GM21447 (cell line): ENCODE results near the gene SLC39A13.

Experiments used
- ATAC-seq: cut with Tn5 transposase; IDR thresholded peaks from one replicate; pipeline ENCODE4 v1.9.1; 2021; ENCODE audit not compliant: unreplicated experiment

Gene SLC39A13

DNA sequence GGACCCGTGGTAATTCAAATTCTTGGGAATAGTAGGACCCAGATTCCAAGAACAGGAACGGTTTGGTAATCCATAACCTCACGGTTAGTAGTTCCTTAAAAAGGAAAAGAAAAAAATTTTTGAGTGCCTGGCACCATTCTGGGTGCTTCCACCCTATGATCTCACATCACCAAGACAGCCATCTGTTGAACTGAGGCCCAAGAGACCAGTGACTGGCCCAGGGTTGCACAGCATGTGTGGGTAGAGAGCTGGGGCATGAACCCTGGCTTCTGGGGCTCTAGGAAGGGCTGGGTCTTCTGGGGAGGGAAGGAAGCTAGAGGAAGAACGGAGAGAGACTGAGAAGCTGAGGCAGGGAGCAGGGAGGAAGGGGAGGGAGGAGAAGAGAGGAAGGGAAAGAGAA is 25.3 kb upstream of the SLC39A13 start:
- no peak for ATAC-seq

DNA sequence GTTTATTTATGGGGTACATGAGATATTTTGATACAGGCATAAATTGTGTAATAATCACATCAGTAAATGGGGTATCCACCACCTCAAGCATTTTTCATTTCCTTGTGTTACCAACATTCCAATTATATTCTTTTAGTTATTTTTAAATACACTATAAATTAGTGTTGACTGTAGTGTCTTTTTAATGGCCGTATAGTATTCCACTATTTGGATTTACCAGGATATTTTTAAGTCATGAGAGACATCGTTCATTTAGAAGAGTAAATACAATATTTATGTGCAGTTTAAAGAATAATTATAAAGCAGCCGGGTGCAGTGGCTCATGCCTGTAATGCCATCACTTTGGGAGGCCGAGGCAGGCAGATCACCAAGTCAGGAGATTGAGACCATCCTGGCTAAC is 23.9 kb upstream of the SLC39A13 start:
- ATAC-seq = no peak

DNA sequence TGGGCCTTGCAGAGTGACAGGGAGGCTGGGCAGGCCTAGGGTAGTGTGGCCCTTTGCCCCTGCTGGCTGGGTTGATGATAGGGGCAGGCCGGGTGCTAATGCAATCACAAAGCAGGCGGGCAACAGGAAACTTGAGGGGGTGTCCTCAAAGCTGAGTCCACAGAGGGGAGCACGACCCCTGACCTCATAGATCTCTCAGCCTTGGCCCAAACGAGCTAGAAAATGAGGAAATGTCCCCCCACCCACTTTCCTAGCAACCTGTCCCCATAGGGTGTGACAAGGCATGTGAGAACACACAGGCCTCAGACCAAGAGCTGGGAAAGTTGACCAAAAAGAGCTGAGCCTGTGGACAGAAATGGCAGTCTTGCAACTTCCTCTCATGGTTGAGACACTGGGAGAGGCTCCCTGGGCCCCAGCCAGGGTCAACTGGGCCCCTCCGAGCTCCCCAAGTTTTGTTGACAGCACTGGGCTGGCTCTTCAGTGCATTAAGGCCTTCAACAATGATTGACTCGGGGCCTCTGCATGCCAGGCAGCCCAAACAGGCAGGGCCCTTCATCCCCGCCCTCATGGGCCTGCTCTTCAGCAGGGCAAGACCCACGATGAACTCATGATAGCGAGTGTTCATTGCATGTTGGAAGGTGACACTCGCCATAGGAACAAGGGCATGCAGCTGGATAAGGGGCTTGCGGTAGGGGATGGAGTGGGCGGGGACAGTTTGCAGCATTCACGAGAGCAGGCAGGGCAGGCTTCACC is 20.3 kb upstream of the SLC39A13 start:
- ATAC-seq = no peak

DNA sequence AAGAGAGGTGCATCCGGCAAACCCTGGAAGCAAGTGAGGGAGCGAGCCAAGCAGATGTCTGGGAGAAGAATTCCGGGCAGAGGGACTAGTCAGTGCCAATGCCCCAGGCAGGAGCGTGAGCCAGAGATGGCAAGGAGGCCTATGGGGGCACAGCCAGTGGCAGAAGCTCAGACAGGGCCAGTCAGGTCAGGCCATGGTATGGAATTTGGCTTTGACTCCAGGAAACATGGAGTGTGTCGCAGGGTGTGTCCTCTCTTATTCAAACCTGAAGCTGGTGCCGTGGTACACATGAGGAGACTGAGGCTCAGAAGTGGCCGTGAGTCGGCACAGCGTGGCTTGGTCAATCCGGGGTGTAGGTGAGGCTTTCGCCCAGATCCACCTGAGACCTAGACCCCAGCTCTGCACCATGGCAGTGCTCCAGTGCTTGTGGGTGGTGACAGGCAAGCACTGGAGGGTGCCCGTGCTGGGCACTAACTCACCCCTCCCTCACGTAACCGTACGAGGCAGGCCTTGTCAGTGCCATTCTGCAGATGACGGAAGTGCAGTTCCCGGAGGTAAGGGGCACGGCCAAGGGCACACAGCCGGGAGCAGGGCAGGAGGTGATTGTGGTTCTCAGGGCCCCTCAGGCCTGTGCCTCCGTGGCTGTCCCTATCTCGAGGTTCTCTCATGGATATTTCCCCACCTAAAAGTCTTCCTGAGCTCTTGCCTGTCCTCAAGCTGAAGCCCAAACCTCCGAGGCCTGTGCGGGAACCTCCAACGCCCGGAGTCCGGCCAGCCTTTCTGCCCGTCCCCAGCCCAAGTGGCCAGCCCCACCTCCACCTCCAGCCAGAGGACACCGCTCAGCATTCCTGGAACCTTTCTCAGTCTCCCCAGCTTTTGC is 19.5 kb upstream of the SLC39A13 start:
- no peak for ATAC-seq

DNA sequence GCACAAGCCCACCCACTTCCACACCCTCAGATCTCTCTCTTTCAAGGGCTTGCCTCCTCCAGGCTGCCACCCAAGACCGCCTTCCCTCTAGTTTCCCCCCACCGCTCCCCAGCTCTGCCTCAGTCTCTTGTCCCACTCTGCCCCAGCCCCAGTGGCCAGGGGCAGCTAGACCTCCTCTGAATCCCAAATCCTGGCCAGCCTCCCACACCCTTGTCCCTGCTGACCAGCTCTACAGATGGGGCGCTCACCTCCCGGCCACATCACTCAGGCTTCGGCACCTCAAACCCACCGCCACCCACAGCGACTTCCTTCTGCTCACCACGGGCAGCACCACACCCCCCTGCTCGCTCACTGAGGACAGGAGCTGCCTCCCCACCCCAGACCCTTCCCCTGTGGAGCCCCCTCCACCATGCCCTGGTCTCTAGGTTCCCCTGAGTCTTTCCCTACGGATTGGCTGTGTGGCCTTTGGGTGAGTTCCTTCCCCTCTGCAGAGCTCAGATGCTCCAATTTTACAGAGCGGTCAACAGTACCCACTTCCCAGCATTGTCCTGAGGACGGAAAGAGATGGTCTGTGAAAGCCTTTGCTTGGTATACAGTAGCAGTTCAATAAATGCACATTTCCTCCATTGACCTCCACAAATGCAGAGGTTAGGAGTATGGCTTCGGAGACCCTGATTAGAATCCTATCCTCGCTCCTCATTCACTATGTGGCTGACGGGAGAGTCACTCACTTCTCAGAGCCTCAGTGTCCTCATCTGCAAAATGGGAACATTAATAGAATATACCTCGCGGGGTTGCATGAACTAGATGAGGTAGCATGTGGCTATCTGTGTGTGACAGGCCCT is 18.6 kb upstream of the SLC39A13 start:
- ATAC-seq = no peak

DNA sequence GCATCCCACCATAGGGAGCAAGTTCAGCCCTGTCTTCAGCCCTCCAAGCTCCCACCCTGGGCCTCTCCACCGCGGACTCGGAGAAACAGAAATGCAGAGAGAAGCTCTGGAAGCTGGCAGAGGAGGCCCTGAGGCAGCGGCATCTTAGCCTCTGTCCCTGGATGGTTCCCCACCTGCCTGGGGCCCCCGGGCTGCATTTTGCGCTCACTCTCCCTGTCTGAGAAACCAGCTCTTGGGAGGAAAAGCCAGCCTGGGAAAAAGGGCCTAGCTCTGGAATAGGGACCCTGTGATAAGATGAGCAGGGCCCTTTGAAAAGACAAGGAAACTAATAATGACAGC is 18.0 kb upstream of the SLC39A13 start:
- no peak for ATAC-seq

DNA sequence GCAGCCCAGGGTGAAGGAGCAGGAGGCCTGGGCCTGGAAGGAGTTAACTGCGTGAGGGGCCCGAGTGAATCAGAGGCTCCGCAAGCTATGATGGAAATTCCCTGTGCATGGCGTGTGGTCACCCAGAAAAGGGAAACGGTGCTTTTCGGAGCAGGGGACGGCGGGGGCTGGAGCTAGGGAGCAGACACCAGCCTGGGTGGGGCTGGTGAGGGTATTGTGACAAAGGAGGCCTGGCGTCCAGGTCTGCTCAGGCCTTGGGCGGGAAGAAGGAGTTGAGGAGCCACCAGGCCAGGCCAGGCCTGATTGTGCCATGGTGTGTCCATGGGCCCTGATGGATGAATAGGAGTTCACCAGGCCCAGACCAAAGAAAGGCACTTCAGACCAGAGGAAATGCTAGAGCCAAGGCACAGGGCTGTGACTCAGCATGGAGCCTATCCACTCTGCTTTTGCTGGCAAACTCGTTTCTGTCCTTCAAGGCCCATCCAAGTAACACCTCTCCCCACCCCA is 17.3 kb upstream of the SLC39A13 start:
- no peak for ATAC-seq

DNA sequence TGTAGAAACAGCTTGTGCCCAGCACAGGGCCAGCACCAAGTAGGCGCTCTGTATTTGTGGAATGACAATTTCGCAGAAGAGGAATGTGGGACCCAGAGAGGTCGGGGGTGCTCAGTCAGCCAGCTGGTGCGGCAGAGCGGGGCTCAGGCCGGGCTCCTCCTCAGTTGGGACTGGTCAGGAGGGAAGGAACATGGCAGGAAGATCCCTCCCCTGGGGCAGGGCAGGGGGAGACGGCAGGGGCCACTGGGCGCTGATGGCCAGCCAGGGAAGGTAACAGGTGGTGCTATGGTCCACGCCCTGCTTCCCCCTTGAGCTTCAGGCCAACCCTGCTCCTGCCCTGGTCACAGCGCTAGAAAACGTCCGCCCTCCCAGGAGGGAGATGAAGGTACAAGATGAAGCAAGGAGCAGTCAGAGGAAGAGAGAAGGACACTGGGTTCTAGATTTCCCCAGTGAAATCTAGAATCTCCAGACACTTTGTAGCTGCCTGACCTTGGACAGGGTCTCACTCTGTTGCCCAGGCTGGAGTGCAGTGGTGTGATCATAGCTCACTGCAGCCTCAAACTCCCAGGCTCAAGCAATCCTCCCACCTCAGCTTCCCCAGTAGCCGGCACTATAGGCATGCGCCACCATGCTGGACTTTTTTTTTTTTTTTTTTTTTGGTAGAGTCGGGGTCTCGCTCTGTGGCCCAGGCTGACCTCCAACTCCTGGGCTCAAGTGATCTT is 16.5 kb upstream of the SLC39A13 start:
- no peak for ATAC-seq

DNA sequence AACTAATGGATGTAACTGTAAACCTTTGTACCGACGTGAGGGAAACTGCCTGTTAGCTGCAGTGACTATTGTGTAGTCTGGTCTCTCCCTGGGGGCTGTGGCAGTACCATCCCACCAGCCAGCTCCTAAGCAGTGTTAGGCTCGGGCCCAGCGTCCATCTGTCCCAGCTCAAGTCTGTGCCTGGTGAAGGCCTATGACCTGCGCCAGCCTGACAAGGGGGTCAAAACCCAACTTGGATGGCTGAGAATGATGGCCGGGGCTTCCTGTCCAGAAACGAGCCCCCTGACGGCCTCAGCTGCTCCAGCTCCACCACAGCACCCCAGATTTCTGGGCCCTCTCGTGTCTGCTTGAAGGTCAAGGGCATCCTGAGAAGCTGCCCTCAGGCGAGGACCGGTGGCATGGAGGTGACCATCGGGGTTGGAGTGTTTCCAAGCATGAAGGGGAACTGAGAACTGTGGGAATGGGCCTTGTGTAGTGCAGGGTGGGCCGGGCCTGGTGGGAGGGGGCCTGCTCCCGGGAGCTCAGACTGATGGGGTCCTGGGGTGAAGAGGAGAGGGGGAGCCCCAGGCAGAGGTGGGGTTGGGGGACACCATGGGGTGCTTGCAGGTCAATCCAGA is 15.7 kb upstream of the SLC39A13 start:
- ATAC-seq = no peak

DNA sequence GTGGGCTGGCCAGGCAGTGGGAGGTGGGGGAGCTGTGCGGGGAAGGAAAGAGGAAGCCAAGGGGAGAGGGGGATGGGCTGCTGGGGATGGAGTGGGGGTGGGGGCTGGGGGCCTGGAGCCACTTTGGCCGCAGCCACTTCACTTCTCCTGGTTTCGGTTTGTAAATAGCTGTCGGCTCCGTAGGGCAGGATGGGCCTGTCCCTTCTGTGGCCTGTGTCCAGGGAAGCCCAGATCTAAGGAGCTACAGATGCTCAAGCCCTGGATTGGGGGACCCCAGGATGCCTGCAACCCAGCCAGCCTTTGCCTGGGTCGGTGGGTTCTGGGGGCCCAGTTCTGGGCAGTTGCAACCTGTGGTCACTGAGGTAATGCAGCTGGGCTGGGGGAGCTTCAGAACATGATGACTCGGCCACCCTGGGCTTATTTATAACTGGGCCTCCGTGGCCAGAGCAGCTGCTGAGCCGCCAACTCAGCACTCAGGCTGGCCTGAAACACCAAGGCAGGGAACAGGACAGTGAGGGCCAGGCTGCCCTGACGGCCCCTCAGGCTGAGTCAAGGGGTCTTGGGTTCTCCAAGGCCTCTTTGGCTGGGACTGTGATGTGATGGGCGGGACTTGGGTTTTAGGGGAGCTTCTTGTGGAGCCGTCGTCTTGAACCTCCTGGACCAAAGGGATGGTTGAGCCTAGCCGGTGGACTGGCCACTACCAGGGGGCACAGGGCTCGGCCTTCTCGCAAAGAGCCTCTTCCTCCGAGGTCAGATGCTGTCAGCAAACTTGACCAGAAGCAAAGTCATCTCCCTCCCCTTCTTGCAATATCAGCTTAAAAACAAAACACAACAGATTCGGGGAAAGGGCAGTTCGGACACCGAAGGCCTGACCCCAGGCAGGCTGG is 15.0 kb upstream of the SLC39A13 start:
- ATAC-seq = no peak

DNA sequence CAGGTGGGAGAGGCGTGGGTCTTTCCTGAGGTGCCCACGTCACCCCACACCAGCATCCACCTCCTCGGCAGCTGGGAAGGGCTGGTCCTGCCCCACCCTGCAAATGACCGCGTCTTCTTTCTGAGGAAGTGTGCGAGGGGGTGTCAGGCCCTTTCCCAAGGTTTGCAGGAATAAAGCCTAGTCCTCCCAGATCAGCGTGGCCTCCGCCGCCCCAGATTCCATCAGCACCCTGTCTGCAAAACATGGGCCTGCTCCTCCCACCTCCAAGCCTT is 14.4 kb upstream of the SLC39A13 start:
- ATAC-seq = no peak

DNA sequence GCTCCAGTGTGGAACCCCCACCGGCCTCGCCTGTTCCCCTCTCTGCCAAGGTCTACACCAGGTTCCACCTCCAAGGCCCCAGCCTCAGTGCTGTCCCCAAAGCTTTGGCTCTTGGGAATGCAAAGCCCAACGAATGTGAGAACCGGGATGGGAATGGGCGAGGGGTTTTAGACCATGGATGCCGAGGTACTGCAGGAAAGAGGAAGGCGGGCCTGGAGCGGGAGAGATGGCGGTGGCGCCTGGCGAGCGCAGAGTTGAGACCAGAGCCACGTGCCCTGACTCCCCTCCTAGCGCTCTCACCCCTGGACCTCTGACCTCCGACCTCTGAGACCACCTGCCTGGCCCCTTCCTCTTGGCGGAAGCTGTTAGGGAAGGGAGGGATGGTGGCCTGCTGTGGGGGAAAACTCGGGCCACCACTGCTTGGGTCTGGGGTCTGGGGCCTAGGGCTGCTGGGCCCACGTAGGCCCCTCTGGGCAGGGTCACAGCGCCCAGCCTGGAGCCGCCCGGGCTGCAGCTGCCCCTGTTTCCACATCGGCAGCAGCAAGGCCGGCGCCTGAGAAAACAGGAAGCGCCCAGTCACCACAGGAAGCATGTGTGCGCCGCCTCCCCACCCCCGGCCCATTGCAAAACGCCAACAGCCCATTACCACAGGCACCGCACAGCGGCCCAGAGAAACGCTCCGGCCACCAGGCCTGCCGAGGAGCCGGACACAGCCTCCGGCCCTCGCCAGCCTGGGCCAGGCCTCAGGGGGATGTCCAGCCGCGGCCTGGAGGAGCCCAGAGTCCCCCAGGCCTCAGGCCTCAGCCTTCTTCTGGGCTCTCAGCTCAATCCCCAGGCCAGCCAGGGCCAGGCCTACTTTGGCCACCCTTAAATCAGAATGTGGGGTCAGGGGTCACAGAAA is 13.8 kb upstream of the SLC39A13 start:
- ATAC-seq = peak; percentile 64

DNA sequence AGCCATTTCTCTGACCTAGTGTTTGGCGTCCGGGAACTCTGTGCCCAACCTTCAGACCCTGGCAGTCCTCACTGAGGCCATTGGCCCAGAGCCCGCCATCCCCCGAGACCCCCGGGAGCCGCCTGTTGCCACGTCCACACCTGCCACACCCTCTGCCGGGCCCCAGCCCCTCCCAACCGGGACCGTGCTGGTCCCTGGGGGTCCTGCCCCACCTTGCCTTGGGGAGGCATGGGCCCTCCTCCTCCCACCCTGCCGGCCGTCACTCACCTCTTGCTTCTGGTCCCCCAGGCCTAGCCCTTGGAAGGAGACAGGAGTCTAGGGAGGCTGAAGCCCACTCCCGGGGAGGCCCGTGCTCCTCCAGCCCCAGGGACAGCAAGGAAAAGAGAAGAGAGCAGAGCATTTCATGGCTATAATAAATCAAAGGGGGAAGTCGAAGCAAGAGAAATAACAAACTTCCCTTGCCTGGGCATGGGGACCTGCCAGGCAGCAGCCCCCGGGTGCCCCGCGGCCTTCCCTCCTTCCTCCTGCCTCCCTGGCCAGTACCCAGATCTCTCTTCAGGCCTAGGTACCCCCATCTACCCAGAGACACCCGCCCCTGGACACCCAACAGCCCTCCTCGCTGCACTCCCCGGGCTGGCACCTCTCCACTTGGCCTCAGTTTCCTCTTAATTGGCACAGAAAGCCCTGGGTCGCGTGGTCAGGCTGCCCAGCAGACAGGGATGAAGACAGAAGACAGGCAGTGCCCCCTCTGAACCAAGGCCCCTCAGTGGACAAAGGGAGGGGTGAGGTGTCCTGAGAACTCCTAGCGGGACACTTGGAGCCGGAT is 13.0 kb upstream of the SLC39A13 start:
- ATAC-seq = no peak

DNA sequence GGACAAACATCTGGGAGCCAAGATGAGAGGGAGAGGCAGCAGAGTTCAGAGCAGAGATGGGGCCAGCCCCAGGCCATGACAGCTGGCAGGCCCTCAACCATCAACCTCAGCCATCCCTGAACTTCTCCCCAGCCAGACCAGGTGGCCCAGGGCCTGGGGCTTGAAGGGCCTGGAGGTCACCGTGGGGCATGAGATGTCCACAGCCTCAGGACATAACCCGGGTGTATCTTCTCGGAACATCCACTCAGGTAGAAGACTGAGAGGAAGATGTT is 12.4 kb upstream of the SLC39A13 start:
- ATAC-seq = no peak

DNA sequence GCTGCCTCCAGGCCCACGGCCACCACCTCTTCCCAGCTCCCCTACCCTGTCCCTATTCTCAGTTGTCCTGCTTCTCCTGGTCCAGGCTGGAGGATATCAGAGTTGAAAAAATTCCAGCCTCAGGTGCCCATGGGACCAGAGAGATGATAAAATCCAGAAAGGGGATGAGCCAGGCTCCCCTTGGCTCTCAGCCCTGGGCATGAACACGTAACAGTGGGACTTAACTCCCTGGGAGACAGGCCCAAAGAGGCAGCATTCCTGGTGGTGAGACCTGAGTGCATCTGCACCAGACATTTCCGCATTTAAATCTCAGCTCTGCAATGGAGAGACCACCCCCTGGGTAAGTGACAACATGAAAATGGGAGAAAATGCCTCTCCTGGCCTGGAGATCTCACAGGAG is 10.4 kb upstream of the SLC39A13 start:
- ATAC-seq = no peak

DNA sequence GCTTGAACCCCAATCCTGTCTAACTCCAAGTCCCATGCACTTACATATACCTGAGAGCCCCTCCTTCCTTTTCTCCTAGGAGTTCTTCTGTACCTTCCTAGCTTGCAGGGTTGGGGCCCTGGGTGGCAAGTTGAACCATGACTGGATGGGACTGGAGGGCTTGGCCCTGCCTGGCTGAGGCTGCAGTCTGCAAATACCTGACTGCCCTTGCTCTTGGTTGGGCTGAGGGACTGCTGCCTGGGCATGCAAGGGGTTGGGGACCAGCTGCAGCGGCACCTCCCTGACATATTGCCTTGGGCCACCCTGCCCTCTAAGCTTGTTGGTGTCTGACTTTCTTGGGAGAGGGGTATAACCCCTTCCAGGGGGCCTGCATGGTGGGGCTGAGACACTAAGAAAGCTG is 9.8 kb upstream of the SLC39A13 start:
- ATAC-seq = no peak

DNA sequence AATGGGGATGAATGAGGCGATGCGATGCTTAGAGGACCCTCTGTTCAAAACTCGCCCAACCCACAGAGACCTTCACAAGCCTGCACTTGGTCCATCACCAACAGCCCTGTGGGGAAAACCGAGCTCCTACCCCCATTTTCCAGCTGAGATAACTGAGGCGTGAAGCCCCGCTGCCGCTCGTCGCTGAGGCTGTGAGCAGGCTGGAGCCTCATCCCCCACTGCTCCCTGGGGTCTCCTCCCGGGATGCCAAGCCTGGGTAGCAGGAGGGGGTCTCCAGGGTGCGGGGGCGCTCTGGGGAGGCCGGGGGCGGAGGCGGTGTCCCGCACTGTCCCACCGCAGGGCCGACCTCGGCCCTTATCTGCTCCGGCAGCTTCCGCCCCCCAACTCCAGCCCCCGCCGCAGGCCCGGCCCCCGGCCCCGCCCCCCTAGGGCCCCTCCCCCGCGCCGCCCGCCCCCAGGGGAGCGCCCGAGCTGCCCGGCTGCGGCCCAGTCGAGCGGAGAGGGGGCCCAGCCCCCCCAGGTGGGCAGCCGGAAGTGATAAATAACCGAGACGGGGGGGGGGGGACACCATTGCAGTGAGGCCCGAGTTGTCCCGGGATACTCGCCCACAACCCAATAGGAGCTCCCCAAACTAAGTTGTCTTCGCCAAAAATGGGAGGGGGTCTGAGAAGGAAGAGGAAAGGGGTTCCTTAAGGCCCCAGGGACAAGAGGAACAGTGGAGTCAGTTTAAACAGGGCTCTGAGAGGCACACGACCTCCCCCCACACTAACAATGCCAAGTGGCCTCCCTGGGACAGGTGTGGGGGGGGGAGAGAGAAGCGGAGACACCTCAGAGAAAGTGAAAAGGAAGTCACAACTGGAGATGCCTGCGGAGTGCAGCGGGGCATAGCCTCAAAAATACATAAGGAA is 8.3 kb upstream of the SLC39A13 start:
- ATAC-seq = peak; percentile 51
